ENCODE data around the gene ZNF831. TPM values are rescaled to one million over a fixed set of nuclear protein-coding genes. Genes with fewer than 3 reads are reported as not detected.
A peak's percentile ranks its signal among the peaks of the same experiment; 100 is the strongest.

ZNF831 gene
- total RNA-seq, 1 donor from 2014 or later, result 1.0 TPM

- no peak overlapping the region for H3K4me3 ChIP-seq
- ATAC-seq, result peak; percentile 59 to 63
- H3K4me1 ChIP-seq, result peaks cover 29% of the 10 kb centered on the region
- no peaks in the 10 kb centered on the region for H3K27me3 ChIP-seq (ENCODE audit: low read depth)
- H3K27ac ChIP-seq, result peak overlapping the region; percentile 25
- intact Hi-C loops (cut with DNase I), result no loop called here
- H3K36me3 ChIP-seq, result no peaks in the 10 kb centered on the region
- TF ChIP-seq, protein P1, sequence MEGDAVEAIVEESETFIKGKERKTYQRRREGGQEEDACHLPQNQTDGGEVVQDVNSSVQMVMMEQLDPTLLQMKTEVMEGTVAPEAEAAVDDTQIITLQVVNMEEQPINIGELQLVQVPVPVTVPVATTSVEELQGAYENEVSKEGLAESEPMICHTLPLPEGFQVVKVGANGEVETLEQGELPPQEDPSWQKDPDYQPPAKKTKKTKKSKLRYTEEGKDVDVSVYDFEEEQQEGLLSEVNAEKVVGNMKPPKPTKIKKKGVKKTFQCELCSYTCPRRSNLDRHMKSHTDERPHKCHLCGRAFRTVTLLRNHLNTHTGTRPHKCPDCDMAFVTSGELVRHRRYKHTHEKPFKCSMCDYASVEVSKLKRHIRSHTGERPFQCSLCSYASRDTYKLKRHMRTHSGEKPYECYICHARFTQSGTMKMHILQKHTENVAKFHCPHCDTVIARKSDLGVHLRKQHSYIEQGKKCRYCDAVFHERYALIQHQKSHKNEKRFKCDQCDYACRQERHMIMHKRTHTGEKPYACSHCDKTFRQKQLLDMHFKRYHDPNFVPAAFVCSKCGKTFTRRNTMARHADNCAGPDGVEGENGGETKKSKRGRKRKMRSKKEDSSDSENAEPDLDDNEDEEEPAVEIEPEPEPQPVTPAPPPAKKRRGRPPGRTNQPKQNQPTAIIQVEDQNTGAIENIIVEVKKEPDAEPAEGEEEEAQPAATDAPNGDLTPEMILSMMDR (IDR thresholded peaks at IDR 0.05), result no peak
- H3K9me3 ChIP-seq, result no peaks in the 10 kb centered on the region
- peak; percentile 62 for DNase-seq
Measured at GRCh38 chr20:59153355-59153681, 10.3 kb upstream of the ZNF831 start.

GRCh38 chr20:59153832-59154231 lies 9.8 kb upstream of the ZNF831 start:
- H3K27ac ChIP-seq, result no peak overlapping the region
- ATAC-seq (no peak), DNase-seq (no peak)
- H3K4me1 ChIP-seq, result peaks cover 29% of the 10 kb centered on the region
- no peaks in the 10 kb centered on the region for H3K36me3 ChIP-seq
- intact Hi-C loops (cut with DNase I), result no loop called here
- H3K27me3 ChIP-seq (ENCODE audit: low read depth), result no peaks in the 10 kb centered on the region
- no peaks in the 10 kb centered on the region for H3K9me3 ChIP-seq
- no peak overlapping the region for H3K4me3 ChIP-seq
- TF ChIP-seq, protein P1 (IDR thresholded peaks at IDR 0.05), result no peak

- intact Hi-C loops (cut with DNase I), result no loop called here
- ATAC-seq, result no peak
- H3K36me3 ChIP-seq, result no peaks in the 10 kb centered on the region
- no peak overlapping the region for H3K4me3 ChIP-seq
- no peak overlapping the region for H3K27ac ChIP-seq
- TF ChIP-seq, protein P1 (IDR thresholded peaks at IDR 0.05), result no peak
- no peak for DNase-seq
- H3K27me3 ChIP-seq (ENCODE audit: low read depth), result no peaks in the 10 kb centered on the region
- H3K9me3 ChIP-seq, result no peaks in the 10 kb centered on the region
- H3K4me1 ChIP-seq, result peaks cover 29% of the 10 kb centered on the region
Measured at GRCh38 chr20:59154317-59155013, 9.2 kb upstream of the ZNF831 start.

GRCh38 chr20:59157064-59157463 lies 6.6 kb upstream of the ZNF831 start:
- ATAC-seq, result no peak

DNA sequence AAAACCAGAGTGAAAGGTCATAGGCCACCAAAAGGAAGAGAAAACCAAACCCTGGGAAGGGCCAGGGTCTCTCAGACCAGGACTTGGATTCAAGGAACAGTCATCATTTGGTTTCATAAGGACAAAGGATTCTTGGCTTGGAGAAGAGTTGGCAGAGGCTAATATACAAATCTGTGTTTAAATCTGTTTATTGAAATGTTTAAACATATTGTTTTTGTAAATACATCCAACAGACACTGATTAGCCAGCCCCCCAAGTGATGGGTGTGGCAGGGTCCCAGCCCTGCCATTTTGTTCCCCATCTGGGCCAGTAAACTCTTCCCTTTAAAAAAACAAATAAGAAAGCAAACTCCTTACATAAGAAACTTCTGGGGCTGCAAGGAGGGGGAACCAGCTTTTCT lies 6.1 kb upstream of the ZNF831 start:
- Histone ChIP-seq H3K27ac (no peak overlapping the region), H3K4me3 (no peak overlapping the region), H3K9me3 (no peaks in the 10 kb centered on the region), H3K27me3 (ENCODE audit: low read depth) (no peaks in the 10 kb centered on the region), H3K4me1 (peaks cover 17% of the 10 kb centered on the region), H3K36me3 (no peaks in the 10 kb centered on the region)
- intact Hi-C loops (cut with DNase I), result no loop called here
- DNase-seq (no peak), ATAC-seq (no peak)
- TF ChIP-seq, protein P1 (IDR thresholded peaks at IDR 0.05), result no peak

More at GRCh38 chr20:59157064-59157463, 6.6 kb upstream of the ZNF831 start:
- DNase-seq, result no peak
- TF ChIP-seq, protein P1 (IDR thresholded peaks at IDR 0.05), result no peak
- H3K4me3 ChIP-seq, result no peak overlapping the region
- no peak overlapping the region for H3K27ac ChIP-seq
- H3K27me3 ChIP-seq (ENCODE audit: low read depth), result no peaks in the 10 kb centered on the region
- H3K9me3 ChIP-seq, result no peaks in the 10 kb centered on the region
- peaks cover 22% of the 10 kb centered on the region for H3K4me1 ChIP-seq
- H3K36me3 ChIP-seq, result no peaks in the 10 kb centered on the region
- intact Hi-C loops (cut with DNase I), result no loop called here
